ENCODE results near the gene ALB. TPM values are rescaled to one million over a fixed set of nuclear protein-coding genes. Genes with fewer than 3 reads are reported as not detected.
A peak's percentile ranks its signal among the peaks of the same experiment; 100 is the strongest.

ALB gene
- total RNA-seq, 1 donor, result not detected

DNA sequence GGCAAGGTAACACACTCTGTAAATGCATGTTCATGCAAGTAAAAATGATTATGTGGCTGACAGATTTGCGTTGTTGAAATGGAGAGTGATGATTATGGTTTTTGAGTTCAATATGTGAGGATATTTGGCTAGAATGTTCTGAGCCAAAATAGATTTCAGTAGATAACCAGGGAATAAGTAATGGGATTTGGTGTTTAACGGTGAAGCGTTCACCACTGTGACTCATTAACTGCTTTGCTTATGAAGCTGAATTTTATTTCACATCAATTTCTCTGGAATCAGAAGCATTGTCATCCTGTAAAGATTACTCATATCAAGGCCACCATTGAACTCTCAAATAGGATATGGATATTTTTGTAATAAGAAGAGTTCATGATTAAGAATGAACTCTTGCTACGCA is 43.6 kb downstream of the ALB start:
- DNase-seq (ENCODE audit: low read depth), result no peak
- TF ChIP-seq, protein P1, sequence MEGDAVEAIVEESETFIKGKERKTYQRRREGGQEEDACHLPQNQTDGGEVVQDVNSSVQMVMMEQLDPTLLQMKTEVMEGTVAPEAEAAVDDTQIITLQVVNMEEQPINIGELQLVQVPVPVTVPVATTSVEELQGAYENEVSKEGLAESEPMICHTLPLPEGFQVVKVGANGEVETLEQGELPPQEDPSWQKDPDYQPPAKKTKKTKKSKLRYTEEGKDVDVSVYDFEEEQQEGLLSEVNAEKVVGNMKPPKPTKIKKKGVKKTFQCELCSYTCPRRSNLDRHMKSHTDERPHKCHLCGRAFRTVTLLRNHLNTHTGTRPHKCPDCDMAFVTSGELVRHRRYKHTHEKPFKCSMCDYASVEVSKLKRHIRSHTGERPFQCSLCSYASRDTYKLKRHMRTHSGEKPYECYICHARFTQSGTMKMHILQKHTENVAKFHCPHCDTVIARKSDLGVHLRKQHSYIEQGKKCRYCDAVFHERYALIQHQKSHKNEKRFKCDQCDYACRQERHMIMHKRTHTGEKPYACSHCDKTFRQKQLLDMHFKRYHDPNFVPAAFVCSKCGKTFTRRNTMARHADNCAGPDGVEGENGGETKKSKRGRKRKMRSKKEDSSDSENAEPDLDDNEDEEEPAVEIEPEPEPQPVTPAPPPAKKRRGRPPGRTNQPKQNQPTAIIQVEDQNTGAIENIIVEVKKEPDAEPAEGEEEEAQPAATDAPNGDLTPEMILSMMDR (IDR thresholded peaks at IDR 0.05; ENCODE audit: insufficient read depth, low read depth, low read length), result no peak
- H3K4me3 ChIP-seq (ENCODE audit: low read depth, low read length), result no peak overlapping the region

DNA sequence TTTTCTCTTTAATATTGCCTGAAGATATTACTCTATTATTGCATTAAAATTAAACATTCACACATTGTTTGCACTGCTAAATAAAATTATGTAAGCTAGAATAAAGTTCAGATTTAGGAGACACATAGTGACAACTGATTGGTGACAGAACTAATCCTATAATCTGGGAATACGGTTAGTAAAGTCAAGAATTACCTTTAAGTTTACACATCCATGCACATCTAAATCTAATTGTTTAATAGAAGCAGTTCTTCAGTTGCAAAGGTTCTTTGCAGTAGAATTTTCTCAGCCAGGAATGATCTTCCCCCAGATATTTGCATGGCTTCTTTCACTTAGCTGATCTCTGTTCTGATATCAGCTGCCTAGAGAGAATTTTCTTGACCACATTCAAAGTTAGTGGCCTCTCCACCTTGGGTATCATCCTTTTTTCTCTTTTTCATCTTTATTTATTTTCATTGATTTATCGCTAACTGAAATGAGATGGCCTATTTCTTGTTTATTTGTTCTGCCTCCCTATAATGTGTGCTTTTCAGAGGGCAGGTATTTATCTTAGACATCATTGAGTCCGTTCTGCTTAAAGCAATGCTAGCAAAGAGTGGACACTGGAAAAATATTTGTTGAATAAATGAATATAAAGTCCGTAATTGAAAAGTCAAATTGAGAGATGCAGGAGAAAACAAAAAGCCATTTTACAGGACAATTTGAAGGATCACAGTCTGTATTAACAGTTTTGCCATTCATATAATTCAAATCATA is 44.5 kb downstream of the ALB start:
- TF ChIP-seq, protein P1 (IDR thresholded peaks at IDR 0.05; ENCODE audit: insufficient read depth, low read depth, low read length), result no peak
- DNase-seq (ENCODE audit: low read depth), result no peak
- no peak overlapping the region for H3K4me3 ChIP-seq (ENCODE audit: low read depth, low read length)

DNA sequence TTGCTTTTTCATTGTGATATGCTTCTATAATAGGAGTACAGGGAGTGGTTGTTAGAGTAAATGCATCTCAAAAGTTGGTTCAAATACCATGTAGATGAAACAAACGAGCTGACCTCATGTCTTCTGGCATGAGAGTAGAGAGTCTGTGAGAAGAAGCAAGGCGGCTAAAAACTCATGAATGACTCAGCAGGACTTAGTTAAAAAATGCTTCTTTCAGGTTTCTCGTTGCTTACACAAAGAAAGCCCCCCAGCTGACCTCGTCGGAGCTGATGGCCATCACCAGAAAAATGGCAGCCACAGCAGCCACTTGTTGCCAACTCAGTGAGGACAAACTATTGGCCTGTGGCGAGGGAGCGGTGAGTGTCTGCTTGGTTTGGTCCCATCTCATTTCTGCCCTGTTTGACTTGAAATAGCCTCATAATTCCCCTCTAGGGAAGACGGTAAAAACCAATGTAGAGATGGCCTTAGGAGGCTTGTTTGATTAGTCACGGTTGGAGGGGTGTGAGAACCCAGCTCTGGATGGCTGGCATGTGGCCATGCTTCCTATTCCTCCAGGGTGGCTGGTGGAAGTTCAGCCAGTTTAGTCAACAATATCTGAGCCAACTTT is 46.4 kb downstream of the ALB start:
- peak; percentile 44 for DNase-seq (ENCODE audit: low read depth)
- H3K4me3 ChIP-seq (ENCODE audit: low read depth, low read length), result no peak overlapping the region
- TF ChIP-seq, protein P1 (IDR thresholded peaks at IDR 0.05; ENCODE audit: insufficient read depth, low read depth, low read length), result no peak

DNA sequence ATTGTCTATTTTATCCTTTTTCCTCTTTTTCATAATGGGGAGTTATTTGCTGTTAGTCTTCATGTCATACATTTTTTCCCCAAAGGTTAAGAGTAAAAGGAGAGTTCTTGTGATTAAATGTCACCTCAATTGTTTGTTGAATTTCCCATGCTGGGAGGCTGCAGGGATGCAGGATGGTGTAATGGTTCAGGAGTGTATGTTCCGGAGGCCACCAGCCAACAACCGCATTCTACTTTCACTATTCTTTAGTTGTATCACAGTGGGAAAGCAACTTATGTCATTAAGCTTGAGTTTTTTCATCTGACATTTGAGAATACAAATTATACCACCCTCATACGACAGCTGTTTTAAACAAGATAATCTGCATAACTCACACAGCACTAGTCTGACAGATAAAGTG is 47.3 kb downstream of the ALB start:
- TF ChIP-seq, protein P1 (IDR thresholded peaks at IDR 0.05; ENCODE audit: insufficient read depth, low read depth, low read length), result no peak
- H3K4me3 ChIP-seq (ENCODE audit: low read depth, low read length), result no peak overlapping the region
- peak; percentile 9 for DNase-seq (ENCODE audit: low read depth)

DNA sequence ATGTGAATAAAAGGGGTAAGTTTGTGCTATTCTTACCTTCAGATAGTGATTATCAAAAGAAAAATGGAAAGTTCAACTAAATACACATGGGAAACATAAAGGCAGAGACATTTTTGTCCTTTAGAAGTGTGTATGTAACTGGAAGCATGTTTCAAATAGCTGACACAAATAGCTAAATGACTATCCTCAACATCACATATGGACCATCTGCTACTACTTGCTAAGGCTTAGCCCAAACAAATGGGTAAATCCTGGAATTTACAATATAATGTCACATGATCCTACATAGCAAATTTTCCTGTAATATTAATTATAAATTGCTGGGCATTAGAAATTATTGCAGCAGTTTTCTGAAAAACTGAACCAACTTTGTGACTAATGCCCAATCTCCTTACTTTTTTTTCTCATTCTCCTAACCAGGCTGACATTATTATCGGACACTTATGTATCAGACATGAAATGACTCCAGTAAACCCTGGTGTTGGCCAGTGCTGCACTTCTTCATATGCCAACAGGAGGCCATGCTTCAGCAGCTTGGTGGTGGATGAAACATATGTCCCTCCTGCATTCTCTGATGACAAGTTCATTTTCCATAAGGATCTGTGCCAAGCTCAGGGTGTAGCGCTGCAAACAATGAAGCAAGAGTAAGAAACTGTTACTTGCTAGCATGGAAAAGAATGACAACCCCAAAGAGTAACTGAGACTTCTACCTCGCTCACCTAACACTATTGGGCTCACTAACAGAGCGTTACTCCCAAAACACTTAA is 48.1 kb downstream of the ALB start:
- no peak overlapping the region for H3K4me3 ChIP-seq (ENCODE audit: low read depth, low read length)
- TF ChIP-seq, protein P1 (IDR thresholded peaks at IDR 0.05; ENCODE audit: insufficient read depth, low read depth, low read length), result no peak
- no peak for DNase-seq (ENCODE audit: low read depth)

DNA sequence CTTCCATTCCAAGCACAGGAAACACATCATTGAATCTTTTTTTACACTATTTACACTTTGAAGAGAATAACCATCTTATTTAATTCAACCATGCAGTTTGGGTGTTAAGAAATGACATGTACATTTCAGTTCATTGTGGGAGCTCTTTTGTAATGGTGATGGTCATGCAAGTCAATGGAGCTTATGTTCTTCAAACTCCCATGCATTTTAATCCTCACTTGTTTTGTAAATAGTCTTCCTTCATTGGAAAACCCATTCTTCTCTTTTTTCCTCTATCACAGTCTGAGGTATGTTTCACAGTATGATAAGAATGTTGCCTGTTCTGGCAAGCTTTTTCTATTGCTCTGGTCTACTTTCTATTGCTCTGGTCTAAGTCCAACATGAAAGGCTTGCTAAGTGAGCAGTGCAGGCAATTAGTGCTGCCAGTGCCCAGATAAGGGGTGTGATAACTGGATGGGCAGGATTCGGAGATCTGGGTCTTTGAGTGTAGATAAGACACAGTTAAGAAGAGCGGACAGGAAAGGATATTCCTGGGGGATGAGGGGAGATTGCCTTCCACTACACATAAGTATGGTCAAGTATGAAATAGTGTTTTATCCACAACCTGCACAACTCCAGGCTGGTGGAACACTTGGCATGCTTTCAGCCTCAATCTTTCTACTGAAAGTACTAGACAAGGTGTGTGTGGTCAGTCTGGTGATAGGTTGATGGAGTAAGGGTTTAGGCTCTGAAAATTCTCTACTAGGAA is 49.0 kb downstream of the ALB start:
- DNase-seq (ENCODE audit: low read depth), result no peak
- TF ChIP-seq, protein P1 (IDR thresholded peaks at IDR 0.05; ENCODE audit: insufficient read depth, low read depth, low read length), result no peak
- H3K4me3 ChIP-seq (ENCODE audit: low read depth, low read length), result no peak overlapping the region
